ENCODE results near the gene NR5A1. TPM values are rescaled to one million over a fixed set of nuclear protein-coding genes. Genes with fewer than 3 reads are reported as not detected.

The NR5A1 gene
- total RNA-seq, 1 donor from 2014 or later: not detected

GRCh38 chr9:124469011-124469832, 38.0 kb downstream of the NR5A1 start:
- FAIRE-seq (no peak), DNase-seq (ENCODE audit: low spot score in 2 of 2) (no peak)

- FAIRE-seq: no peak
- DNase-seq (ENCODE audit: low spot score in 2 of 2): no peak
Observed at GRCh38 chr9:124468061-124468740, 39.0 kb downstream of the NR5A1 start.

- DNase-seq (ENCODE audit: low spot score in 2 of 2) (no peak), FAIRE-seq (no peak)
Observed at GRCh38 chr9:124467410-124468060, 39.7 kb downstream of the NR5A1 start.

- DNase-seq (ENCODE audit: low spot score in 2 of 2) (no peak), FAIRE-seq (no peak)
Observed at GRCh38 chr9:124465736-124466135, 41.5 kb downstream of the NR5A1 start.

GRCh38 chr9:124462739-124463138, 44.5 kb downstream of the NR5A1 start:
- FAIRE-seq: no peak
- no peak for DNase-seq (ENCODE audit: low spot score in 2 of 2)

- DNase-seq (ENCODE audit: low spot score in 2 of 2) (no peak), FAIRE-seq (no peak)
Observed at GRCh38 chr9:124458441-124458840, 48.8 kb downstream of the NR5A1 start.

GRCh38 chr9:124457887-124458431, 49.2 kb downstream of the NR5A1 start:
- DNase-seq (ENCODE audit: low spot score in 2 of 2): no peak
- FAIRE-seq: no peak

GRCh38 chr9:124457079-124457886, 49.9 kb downstream of the NR5A1 start:
- FAIRE-seq: no peak

GRCh38 chr9:124456341-124457078, 50.7 kb downstream of the NR5A1 start:
- no peak for DNase-seq (ENCODE audit: low spot score in 2 of 2)

More at GRCh38 chr9:124457079-124457886, 49.9 kb downstream of the NR5A1 start:
- DNase-seq (ENCODE audit: low spot score in 2 of 2): no peak

GRCh38 chr9:124455820-124456219, 51.4 kb downstream of the NR5A1 start:
- DNase-seq (ENCODE audit: low spot score in 2 of 2) (no peak), FAIRE-seq (no peak)

More at GRCh38 chr9:124456341-124457078, 50.7 kb downstream of the NR5A1 start:
- FAIRE-seq: no peak

GRCh38 chr9:124454791-124455443, 52.3 kb downstream of the NR5A1 start:
- DNase-seq (ENCODE audit: low spot score in 2 of 2) (no peak), FAIRE-seq (no peak)

- FAIRE-seq: no peak
- DNase-seq (ENCODE audit: low spot score in 2 of 2): no peak
Observed at GRCh38 chr9:124454296-124454695, 52.9 kb downstream of the NR5A1 start.

- DNase-seq (ENCODE audit: low spot score in 2 of 2): no peak
- FAIRE-seq: no peak
Observed at GRCh38 chr9:124453586-124454191, 53.5 kb downstream of the NR5A1 start.

GRCh38 chr9:124452841-124453585, 54.2 kb downstream of the NR5A1 start:
- FAIRE-seq (no peak), DNase-seq (ENCODE audit: low spot score in 2 of 2) (peak; percentile 58 to 67)

- FAIRE-seq: no peak
- DNase-seq (ENCODE audit: low spot score in 2 of 2): no peak
Observed at GRCh38 chr9:124452326-124452725, 54.9 kb downstream of the NR5A1 start.

GRCh38 chr9:124450931-124451661, 56.1 kb downstream of the NR5A1 start:
- FAIRE-seq (no peak), DNase-seq (ENCODE audit: low spot score in 2 of 2) (peak in 1 of 2 donors; percentile 40)
